Trophoblast cell (in vitro differentiated cells and primary cell): ENCODE results near the gene PPP1R12B.
"Not testable (repeated sequence)": the region's sequence is repeated elsewhere in the genome, so short reads cannot be mapped to it uniquely, and the experiment has no call there.

ENCODE experiments used
- DNase-seq, 2 donors: peaks; one replicate each; pipeline ENCODE4 v3.0.0-alpha.2; 2016
- H2AFZ ChIP-seq: 2 replicates; pipeline ENCODE4 v1.6.1; 2013; ENCODE audit warnings: low read length, moderate library complexity, mild to moderate bottlenecking; ENCODE audit not compliant: insufficient read depth, poor library complexity
- H2AK5ac ChIP-seq: 2 replicates; pipeline ENCODE4 v1.6.1; 2013; ENCODE audit warnings: mild to moderate bottlenecking, low read length
- H2BK120ac ChIP-seq: 2 replicates; pipeline ENCODE4 v1.6.1; 2013; ENCODE audit warnings: low read length, mild to moderate bottlenecking, moderate library complexity; ENCODE audit not compliant: insufficient read depth, poor library complexity
- H2BK12ac ChIP-seq: 2 replicates; pipeline ENCODE4 v1.6.1; 2013; ENCODE audit warnings: mild to moderate bottlenecking, low read length, moderate library complexity
- H2BK5ac ChIP-seq: 2 replicates; pipeline ENCODE4 v1.6.1; 2013; ENCODE audit warnings: low read length, low read depth, moderate library complexity, mild to moderate bottlenecking; ENCODE audit not compliant: poor library complexity
- H3K14ac ChIP-seq: 2 replicates; pipeline ENCODE4 v1.6.1; 2013; ENCODE audit warnings: mild to moderate bottlenecking, low read length
- H3K18ac ChIP-seq: 2 replicates; pipeline ENCODE4 v1.6.1; 2013; ENCODE audit warnings: mild to moderate bottlenecking, low read length
- H3K23ac ChIP-seq: 2 replicates; pipeline ENCODE4 v1.6.1; 2013; ENCODE audit warnings: low read length
- H3K27ac ChIP-seq: 2 replicates; pipeline ENCODE4 v1.5.1; 2013; ENCODE audit warnings: low read depth, mild to moderate bottlenecking, inconsistent platforms, low read length, moderate library complexity
- H3K27me3 ChIP-seq: 2 replicates; pipeline ENCODE4 v1.6.1; 2013; ENCODE audit warnings: inconsistent platforms, mild to moderate bottlenecking, low read length, moderate library complexity; ENCODE audit not compliant: insufficient read depth
- H3K36me3 ChIP-seq, 2 experiments: 1 replicate in 1 of 2; 2 replicates in 1 of 2; pipeline ENCODE4 v1.6.1; 2013; ENCODE audit warnings: low read length in 2 of 2, mild to moderate bottlenecking in 2 of 2, moderate library complexity in 1 of 2; ENCODE audit not compliant: insufficient read depth in 2 of 2, control insufficient read depth in 1 of 2
- H3K4ac ChIP-seq: 2 replicates; pipeline ENCODE4 v1.6.1; 2013; ENCODE audit warnings: low read depth, mild to moderate bottlenecking, low read length, moderate library complexity
- H3K4me1 ChIP-seq, 2 experiments: 1 replicate in 1 of 2; 2 replicates in 1 of 2; pipeline ENCODE4 v1.6.1; 2013; ENCODE audit warnings: low read length in 2 of 2, mild to moderate bottlenecking in 2 of 2, moderate library complexity in 1 of 2; ENCODE audit not compliant: insufficient read depth in 2 of 2, control insufficient read depth in 1 of 2
- H3K4me2 ChIP-seq: 2 replicates; pipeline ENCODE4 v1.6.1; 2013; ENCODE audit warnings: inconsistent platforms, mild to moderate bottlenecking, low read length, moderate library complexity
- H3K4me3 ChIP-seq: 2 replicates; pipeline ENCODE4 v1.5.1; 2013; ENCODE audit warnings: mild to moderate bottlenecking, low read depth, low read length, inconsistent platforms
- H3K79me1 ChIP-seq: one replicate; pipeline ENCODE4 v1.6.1; 2013; ENCODE audit warnings: low read length
- H3K79me2 ChIP-seq: 2 replicates; pipeline ENCODE4 v1.6.1; 2013; ENCODE audit warnings: low read length, mild to moderate bottlenecking; ENCODE audit not compliant: control insufficient read depth, insufficient read depth, poor library complexity
- H3K9ac ChIP-seq: 2 replicates; pipeline ENCODE4 v1.6.1; 2013; ENCODE audit warnings: mild to moderate bottlenecking, low read length
- H3K9me3 ChIP-seq: 2 replicates; pipeline ENCODE4 v1.6.1; 2013; ENCODE audit warnings: low read depth, mild to moderate bottlenecking, control low read depth, inconsistent platforms, low read length; ENCODE audit not compliant: insufficient read depth
- H4K12ac ChIP-seq: 2 replicates; pipeline ENCODE4 v1.6.1; 2013; ENCODE audit warnings: low read depth, mild to moderate bottlenecking, low read length, moderate library complexity
- H4K8ac ChIP-seq: 2 replicates; pipeline ENCODE4 v1.6.1; 2013; ENCODE audit warnings: low read depth, mild to moderate bottlenecking, low read length, moderate library complexity
- H4K91ac ChIP-seq: one replicate; pipeline ENCODE4 v1.6.1; 2013; ENCODE audit warnings: low read depth, mild to moderate bottlenecking, low read length, moderate library complexity
- WGBS: extraction: QIAGEN DNeasy Blood & Tissue Kit; methylation state at CpG from one replicate; pipeline ENCODE4 v1.1.7; 2013; ENCODE audit warnings: missing lambda C conversion rate; ENCODE audit not compliant: insufficient read length, insufficient coverage; ENCODE audit errors: extremely low coverage; 5-methylcytosine and 5-hydroxymethylcytosine counted together

The PPP1R12B gene

DNA sequence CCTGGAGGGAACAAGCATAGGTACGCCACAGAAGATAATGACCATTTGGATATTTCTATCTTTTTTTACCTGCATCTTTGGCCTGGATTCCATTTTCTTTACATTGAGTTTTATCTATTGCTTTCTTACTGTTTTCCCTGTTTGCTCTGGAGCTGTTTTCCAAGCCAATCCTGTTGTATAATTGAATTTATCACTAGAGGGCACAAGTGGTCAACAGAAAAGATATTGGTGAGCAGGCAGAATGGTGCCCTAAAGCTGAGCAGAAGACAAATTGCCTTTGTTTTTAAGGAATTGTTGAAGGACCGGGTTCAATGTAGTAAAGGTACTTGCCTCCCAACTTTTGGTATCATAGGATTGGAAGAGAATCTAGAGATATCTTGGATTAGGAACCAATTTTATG is 152.8 kb downstream of the PPP1R12B start:
- no peak overlapping the region for H3K27ac ChIP-seq
- H3K9me3 ChIP-seq, result no peaks in the 10 kb centered on the region
- peaks cover 0 to 3% of the 10 kb centered on the region in 2 experiments for H3K4me1 ChIP-seq
- H3K18ac ChIP-seq, result no peak overlapping the region
- H2AFZ ChIP-seq, result no peak overlapping the region
- H3K23ac ChIP-seq, result no peak overlapping the region
- H3K27me3 ChIP-seq, result no peaks in the 10 kb centered on the region
- no peak overlapping the region for H2BK5ac ChIP-seq
- H4K8ac ChIP-seq, result no peak overlapping the region
- no peak overlapping the region for H3K14ac ChIP-seq
- H3K4me2 ChIP-seq, result no peak overlapping the region
- no peaks in the 10 kb centered on the region for H3K79me2 ChIP-seq
- no peak overlapping the region for H4K12ac ChIP-seq
- H2BK120ac ChIP-seq, result no peak overlapping the region
- no peaks in the 10 kb centered on the region for H3K36me3 ChIP-seq
- no peak overlapping the region for H4K91ac ChIP-seq
- no peak overlapping the region for H3K4me3 ChIP-seq
- no peak overlapping the region for H2BK12ac ChIP-seq
- H3K4ac ChIP-seq, result no peak overlapping the region
- H3K9ac ChIP-seq, result no peak overlapping the region
- H2AK5ac ChIP-seq, result no peak overlapping the region
- peak in 1 of 2 donors; percentile 45 for DNase-seq
- no peaks in the 10 kb centered on the region for H3K79me1 ChIP-seq
- no CpG with 5 or more reads among the region's 2 CpGs for WGBS

DNA sequence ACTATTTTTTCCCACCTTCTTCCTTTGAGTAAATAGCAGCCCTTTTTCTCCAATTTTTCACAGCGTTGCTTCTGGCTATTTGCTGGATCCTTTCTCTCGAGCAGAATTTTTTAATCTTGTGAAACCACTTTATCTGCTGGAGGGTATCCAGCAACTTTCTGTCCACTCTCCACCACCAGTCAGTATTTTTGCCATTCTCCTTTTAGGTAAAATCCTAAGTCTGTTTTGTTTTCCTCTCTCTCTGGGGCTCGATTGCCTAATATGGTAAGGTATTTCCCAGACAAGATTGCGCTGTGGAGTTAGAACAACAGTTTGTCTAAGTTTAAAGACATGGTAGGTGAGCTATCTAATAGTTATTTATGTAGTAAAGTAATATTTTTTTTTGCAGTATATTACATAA is 156.9 kb downstream of the PPP1R12B start:
- Histone ChIP-seq H4K12ac (no peak overlapping the region), H3K36me3 (no peaks in the 10 kb centered on the region), H3K79me1 (no peaks in the 10 kb centered on the region), H3K23ac (no peak overlapping the region), H2BK120ac (peak overlapping the region; percentile 33), H3K79me2 (no peaks in the 10 kb centered on the region), H3K4me1 (peaks cover 0 to 3% of the 10 kb centered on the region in 2 experiments), H3K4me2 (peak overlapping the region; percentile 19), H3K9ac (no peak overlapping the region), H2BK5ac (no peak overlapping the region), H3K4me3 (no peak overlapping the region), H2AK5ac (no peak overlapping the region), H3K27ac (peak overlapping the region; percentile 69), H3K14ac (no peak overlapping the region), H2BK12ac (no peak overlapping the region), H4K8ac (no peak overlapping the region), H3K18ac (no peak overlapping the region), H3K27me3 (no peaks in the 10 kb centered on the region), H3K4ac (no peak overlapping the region), H3K9me3 (no peaks in the 10 kb centered on the region), H2AFZ (no peak overlapping the region), H4K91ac (no peak overlapping the region)
- WGBS, result no CpG with 5 or more reads among the region's 4 CpGs
- peak; percentile 12 to 63 for DNase-seq

DNA sequence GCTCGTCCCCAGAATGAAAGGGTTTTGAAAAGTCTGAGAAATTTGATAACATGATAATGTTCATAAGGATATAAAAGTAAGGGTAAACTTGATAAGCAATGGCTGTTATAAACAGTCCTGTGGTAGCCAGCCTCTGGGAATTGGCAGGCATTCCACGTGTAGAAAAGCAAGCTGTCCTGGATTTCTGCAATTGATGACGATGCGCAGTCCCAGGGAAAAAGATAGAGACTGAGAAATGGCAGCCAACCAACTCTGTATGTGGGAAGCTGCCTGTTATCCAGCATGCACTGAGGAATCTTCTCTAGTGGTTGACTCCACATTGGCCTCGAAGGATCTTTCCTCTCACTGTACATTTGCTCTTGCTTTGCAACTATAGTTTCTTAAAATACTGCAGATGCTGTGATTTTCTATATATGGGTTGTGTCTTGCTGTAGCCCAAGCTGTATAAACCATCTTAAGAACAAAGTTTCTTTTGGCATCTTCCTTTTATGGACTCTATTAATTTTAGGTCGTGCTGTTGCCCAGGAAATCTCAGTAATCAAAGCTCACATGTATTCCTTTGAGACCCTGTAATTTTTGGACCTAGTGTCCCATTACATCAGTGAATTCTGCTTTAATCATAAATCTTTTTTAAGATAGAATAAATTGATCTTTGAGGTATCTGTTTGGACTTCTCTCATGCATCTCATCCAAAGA is 157.5 kb downstream of the PPP1R12B start:
- H3K79me2 ChIP-seq, H3K4me3 ChIP-seq, H3K9ac ChIP-seq, H3K14ac ChIP-seq, H3K36me3 ChIP-seq, H2AK5ac ChIP-seq, H3K18ac ChIP-seq, H3K4me1 ChIP-seq, H3K79me1 ChIP-seq, H2BK12ac ChIP-seq, H3K4ac ChIP-seq, H3K23ac ChIP-seq, H2AFZ ChIP-seq, H3K27me3 ChIP-seq, DNase-seq, H3K9me3 ChIP-seq, H3K4me2 ChIP-seq, H4K12ac ChIP-seq: not testable (repeated sequence)
- peak overlapping the region; percentile 36 for H3K27ac ChIP-seq
- peak overlapping the region; percentile 42 for H4K8ac ChIP-seq
- WGBS, result no CpG with 5 or more reads among the region's 6 CpGs
- H2BK120ac ChIP-seq, result peak overlapping the region; percentile 52
- H2BK5ac ChIP-seq, result peak overlapping the region; percentile 64
- peak overlapping the region; percentile 66 for H4K91ac ChIP-seq

- not testable (repeated sequence) for H2AFZ ChIP-seq, H3K4me3 ChIP-seq, H3K9ac ChIP-seq, H3K36me3 ChIP-seq, H2BK120ac ChIP-seq, H3K27ac ChIP-seq, H2BK5ac ChIP-seq, H3K23ac ChIP-seq, H3K79me1 ChIP-seq, H3K14ac ChIP-seq, H3K18ac ChIP-seq, H3K79me2 ChIP-seq, H2AK5ac ChIP-seq, H2BK12ac ChIP-seq, H3K4me2 ChIP-seq, H3K9me3 ChIP-seq, H3K4me1 ChIP-seq, H4K12ac ChIP-seq, H4K8ac ChIP-seq, DNase-seq, H4K91ac ChIP-seq, H3K27me3 ChIP-seq, H3K4ac ChIP-seq
- WGBS, result no CpG with 5 or more reads among the region's 6 CpGs
Observed at GRCh38 chr1:202508863-202509262, 160.4 kb downstream of the PPP1R12B start.
